Non-pigmented ciliary epithelial cell (primary cell): ENCODE data around the gene TSGA10IP.
"Not testable (repeated sequence)": the region's sequence is repeated elsewhere in the genome, so short reads cannot be mapped to it uniquely, and the experiment has no call there.

Experiments
- DNase-seq: peaks from one replicate; pipeline ENCODE4 v3.0.0-alpha.2; 2010; ENCODE audit warnings: low read depth

The TSGA10IP gene

GRCh38 chr11:65947603-65948125 is 2.4 kb downstream of the TSGA10IP start:
- DNase-seq = no peak

- not testable (repeated sequence) for DNase-seq
Measured at GRCh38 chr11:65950711-65951110, 5.4 kb downstream of the TSGA10IP start.

GRCh38 chr11:65951641-65952040 is 6.4 kb downstream of the TSGA10IP start:
- not testable (repeated sequence) for DNase-seq

- DNase-seq = no peak
Measured at GRCh38 chr11:65952052-65952521, 6.8 kb downstream of the TSGA10IP start.

DNA sequence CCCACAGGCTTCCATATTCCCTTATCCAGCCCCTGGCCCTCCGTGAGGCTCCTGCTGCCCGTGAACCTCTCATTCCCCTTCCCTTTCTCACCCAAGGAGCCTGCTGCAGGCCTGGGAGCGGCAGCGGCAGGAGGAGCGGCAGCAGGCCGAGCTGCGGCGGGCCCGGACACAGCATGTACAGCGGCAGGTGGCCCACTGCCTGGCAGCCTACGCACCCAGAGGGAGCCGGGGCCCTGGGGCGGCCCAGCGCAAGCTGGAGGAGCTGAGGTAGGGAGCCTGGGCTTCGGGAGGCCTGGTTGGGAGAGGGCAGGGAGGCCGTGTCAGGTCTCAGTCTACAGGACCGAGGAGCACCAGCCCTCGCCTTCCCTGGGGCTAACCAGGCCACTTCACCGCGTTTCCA is 8.2 kb downstream of the TSGA10IP start:
- no peak for DNase-seq

DNA sequence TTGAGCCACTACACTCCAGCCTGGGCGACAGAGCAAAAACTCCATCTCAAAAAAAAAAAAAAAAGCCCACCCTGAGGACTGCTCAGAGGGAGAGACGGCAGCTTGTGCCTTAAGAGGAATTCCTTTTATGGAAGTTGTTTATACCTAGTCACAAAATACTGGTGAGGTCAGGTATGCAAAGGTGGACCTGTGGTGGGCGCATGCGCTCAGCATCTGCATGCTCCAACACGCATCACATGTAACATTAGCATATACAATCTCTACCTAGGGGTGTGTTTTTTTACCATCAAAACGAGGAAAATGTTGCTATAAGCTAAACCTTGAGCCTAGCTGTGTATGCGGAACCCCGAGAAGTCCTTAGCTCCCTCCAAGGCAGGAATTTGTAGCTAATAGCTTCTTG is 9.5 kb downstream of the TSGA10IP start:
- DNase-seq = no peak

- DNase-seq = no peak
Measured at GRCh38 chr11:65958291-65958690, 13.0 kb downstream of the TSGA10IP start.

GRCh38 chr11:65958774-65959420 is 13.6 kb downstream of the TSGA10IP start:
- no peak for DNase-seq

DNA sequence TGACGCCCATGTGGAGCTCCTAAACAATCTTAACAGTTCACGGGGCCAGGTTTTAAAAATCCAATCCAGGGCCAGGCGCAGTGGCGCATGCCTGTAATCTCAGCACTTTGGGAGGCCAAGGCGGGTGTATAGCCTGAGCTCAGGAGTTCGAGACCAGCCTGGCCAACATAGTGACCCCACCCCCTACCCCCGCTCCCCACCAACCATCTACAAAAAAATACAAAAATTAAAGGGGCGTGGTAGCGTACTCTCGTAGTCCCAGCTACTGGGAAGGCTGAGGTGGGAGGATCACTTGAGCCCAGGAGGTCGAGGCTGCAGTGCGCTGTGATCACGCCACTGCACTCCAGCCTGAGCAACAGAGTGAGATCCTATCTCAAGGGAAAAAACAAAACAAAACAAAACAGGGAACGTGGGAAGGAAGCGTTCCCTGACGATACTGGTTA is 15.6 kb downstream of the TSGA10IP start:
- DNase-seq = no peak

- peak; percentile 80 for DNase-seq
Measured at GRCh38 chr11:65961267-65962140, 16.2 kb downstream of the TSGA10IP start, which contains the start of gene SART1. TSS of gene SART1 (plus strand) at chr11:65961734. CDS start at chr11:65961781, 47 bp downstream.

- no peak for DNase-seq
Measured at GRCh38 chr11:65962141-65962564, 16.9 kb downstream of the TSGA10IP start.

DNA sequence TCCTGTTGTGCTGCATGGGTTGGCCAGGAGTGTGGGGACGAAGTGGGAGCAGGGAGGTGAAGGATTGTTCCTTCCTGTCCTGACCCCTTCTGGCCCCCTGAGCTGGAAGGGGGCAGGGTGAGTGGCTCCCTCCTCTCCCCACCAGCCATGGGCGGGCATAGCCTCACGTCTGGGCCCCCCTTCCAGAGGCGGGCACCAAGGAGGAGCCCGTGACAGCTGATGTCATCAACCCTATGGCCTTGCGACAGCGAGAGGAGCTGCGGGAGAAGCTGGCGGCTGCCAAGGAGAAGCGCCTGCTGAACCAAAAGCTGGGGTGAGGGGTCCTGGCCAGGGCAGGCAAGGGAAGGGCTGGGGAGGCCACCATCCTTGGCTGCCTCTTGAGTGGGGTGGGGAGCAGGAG is 19.6 kb downstream of the TSGA10IP start:
- no peak for DNase-seq

DNA sequence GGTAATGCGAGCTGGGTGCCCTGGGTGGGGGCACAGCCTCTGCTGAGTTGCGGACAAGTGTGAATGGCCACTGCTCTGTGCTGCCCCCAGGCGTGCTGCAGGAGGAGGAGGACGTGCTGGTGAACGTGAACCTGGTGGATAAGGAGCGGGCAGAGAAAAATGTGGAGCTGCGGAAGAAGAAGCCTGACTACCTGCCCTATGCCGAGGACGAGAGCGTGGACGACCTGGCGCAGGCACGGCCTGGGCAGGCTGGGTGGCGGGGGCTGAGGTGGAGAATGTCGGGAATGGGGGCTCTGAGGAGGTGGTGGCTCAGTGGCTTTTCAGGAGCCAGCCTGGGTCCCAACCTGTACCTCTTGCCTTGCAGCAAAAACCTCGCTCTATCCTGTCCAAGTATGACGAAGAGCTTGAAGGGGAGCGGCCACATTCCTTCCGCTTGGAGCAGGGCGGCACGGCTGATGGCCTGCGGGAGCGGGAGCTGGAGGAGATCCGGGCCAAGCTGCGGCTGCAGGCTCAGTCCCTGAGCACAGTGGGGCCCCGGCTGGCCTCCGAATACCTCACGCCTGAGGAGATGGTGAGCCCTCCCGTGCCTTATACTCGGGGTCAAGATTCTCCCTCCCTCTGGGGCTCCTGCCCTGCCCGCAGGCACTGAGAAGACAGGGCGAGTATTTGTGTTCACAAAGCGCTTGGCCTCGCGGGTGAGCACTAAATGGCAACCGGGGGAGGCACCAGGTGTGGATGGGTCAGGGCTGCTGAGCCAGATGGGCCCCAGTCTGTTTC is 20.9 kb downstream of the TSGA10IP start:
- DNase-seq = no peak

DNA sequence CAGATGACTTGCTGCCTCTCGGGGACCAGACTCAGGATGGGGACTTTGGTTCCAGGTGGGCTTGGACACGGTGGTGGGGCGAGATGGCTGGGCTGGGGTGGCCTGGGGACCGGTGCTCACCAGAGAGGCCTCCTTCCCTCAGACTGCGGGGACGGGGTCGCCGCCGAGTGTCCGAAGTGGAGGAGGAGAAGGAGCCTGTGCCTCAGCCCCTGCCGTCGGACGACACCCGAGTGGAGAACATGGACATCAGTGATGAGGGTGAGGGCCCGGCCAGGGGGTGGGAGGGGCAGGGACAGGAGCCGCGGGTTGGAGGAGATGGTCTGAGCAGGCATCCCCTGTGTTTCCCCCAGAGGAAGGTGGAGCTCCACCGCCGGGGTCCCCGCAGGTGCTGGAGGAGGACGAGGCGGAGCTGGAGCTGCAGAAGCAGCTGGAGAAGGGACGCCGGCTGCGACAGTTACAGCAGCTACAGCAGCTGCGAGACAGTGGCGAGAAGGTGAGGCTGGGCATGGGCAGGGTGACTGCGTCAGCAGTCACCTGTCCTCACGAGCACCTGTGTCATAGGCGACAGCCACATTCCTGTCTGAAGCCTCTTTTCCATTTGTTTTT is 22.2 kb downstream of the TSGA10IP start:
- DNase-seq = no peak

DNA sequence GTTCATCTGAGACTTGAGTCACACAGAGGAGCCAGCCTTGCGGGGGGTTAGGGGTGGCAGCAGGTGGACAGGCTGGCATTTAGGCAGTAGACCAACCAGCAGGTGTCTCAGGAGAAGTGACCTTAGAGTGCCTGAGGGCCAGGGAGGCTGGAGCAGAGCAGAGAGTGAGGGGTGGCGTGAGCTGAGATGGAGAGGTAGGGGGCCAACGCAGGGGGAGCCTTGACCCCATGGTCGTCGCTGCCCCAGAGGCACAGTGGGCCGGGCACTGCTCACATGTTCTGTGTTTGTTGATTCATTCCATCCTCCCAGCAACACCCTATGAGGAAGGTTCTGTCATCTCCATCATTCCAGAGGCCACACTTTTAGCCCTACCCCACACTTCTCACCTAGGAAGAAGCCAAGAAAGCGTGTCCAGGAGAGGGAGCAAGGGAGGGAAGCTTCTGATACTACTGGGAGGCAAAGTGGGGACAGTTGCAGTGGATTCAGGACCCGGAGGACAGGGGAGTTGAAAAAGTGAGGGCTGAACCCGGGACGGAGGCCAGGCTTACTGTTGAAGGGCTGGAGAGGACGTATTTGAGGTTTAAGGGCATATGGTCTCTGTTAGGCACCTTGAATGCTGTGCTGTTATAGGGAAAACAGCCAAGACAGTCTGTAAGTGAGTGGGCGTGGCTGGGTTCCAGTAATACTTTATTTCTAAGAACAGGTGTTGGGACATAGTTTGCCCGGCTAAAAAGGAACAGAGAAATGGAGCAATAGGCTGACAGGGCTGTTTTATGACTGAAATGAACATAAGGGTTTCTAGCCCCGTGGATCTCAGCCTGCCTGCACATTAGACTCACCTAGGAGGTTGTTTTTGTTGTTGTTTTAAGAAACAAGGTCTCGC is 23.6 kb downstream of the TSGA10IP start:
- DNase-seq = no peak

- no peak for DNase-seq
Measured at GRCh38 chr11:65972116-65972515, 26.8 kb downstream of the TSGA10IP start.

GRCh38 chr11:65973439-65974110 is 28.3 kb downstream of the TSGA10IP start:
- no peak for DNase-seq

DNA sequence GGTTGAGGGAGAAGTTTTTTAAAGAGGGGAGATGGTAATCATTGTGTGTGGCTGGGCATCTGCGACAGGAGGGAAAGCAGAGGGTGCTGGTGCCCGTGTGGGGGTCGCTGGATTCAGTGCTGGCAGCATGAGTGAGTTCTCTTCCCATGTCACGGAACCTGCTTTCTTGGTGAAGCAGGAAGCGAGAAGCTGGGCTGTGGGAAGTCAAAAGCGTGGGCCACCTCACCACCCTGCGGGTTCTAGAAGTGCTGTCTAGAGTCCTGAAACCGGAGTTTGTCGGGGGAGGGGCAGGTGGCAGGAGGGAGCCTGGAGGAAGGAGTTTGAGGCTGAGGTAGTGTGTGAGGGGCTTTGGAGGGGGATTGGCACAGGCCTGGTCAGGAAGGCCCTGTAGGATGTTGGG is 30.5 kb downstream of the TSGA10IP start:
- DNase-seq = no peak

DNA sequence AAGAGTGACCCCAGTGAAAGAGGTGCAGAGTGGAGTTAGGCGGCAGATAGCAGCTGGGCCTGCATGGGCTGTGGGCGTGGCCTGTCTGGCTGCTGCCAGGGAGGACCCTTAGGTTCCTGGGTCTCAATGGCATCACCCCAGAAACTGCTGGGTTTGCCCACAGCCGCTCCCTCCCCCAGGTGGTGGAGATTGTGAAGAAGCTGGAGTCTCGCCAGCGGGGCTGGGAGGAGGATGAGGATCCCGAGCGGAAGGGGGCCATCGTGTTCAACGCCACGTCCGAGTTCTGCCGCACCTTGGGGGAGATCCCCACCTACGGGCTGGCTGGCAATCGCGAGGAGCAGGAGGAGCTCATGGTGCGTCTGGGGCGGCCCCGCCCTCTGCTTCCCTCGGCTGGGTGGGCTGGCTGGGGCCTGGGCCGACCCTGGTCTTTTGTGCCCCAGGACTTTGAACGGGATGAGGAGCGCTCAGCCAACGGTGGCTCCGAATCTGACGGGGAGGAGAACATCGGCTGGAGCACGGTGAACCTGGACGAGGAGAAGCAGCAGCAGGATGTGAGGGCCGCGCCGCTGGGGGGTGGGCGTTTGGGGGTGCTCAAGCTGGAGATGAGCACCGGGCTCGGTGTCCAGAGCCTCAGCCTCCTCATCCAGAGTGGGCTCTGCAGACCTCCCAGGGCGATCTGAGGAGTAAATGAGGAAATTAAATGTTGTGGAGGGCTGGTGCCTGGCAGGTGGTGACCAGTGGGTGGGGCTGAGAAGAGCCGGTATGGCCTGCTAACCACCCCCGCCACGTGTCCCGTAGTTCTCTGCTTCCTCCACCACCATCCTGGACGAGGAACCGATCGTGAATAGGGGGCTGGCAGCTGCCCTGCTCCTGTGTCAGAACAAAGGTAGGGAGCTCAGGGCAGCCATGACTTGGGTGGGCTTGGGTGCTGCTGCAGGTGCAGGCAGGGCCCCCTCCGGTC is 31.2 kb downstream of the TSGA10IP start:
- no peak for DNase-seq
